Ishikawa (cell line): Measurements from ENCODE around the gene GAL3ST3.

Source experiments
- EP300 ChIP-seq: IDR thresholded peaks from 2 replicates; pipeline ENCODE4 v1.6.1; 2012; ENCODE audit warnings: borderline replicate concordance
- REST ChIP-seq: IDR thresholded peaks from 2 replicates; pipeline ENCODE4 v1.6.1; 2012; ENCODE audit warnings: low read depth, mild to moderate bottlenecking
- TAF1 ChIP-seq: IDR thresholded peaks from 2 replicates; pipeline ENCODE4 v1.6.1; 2012; ENCODE audit warnings: low read depth, mild to moderate bottlenecking
- TCF12 ChIP-seq: IDR thresholded peaks from 2 replicates; pipeline ENCODE4 v1.6.1; 2012; ENCODE audit warnings: low read depth
- TEAD4 ChIP-seq: IDR thresholded peaks from 2 replicates; pipeline ENCODE4 v1.6.1; 2012
- TF ChIP-seq, protein P1 (sequence below): IDR thresholded peaks from 2 replicates; pipeline ENCODE4 v1.6.1; 2012

GRCh38 chr11:66035653-66036333 is 13.2 kb downstream of the GAL3ST3 start:
- TF ChIP-seq, protein P1, sequence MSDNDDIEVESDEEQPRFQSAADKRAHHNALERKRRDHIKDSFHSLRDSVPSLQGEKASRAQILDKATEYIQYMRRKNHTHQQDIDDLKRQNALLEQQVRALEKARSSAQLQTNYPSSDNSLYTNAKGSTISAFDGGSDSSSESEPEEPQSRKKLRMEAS: no peak
- TF ChIP-seq TEAD4 (no peak), TAF1 (no peak), TCF12 (no peak), EP300 (no peak), REST (no peak)
